ENCODE measurements around the gene IRF2BPL.
"Not testable (repeated sequence)": the region's sequence is repeated elsewhere in the genome, so short reads cannot be mapped to it uniquely, and the experiment has no call there.

Gene IRF2BPL

GRCh38 chr14:77021424-77021823 is 7.1 kb downstream of the IRF2BPL start:
- not testable (repeated sequence) for DNase-seq (ENCODE audit: low spot score); H3K27ac Mint-ChIP-seq; H3K27me3 Mint-ChIP-seq (ENCODE audit: low read depth); H3K9me3 Mint-ChIP-seq
- Mint-ChIP-seq H3K36me3 (ENCODE audit: low read depth) (peaks cover 22% of the 10 kb centered on the region), H3K4me3 (peak overlapping the region; percentile 5), H3K4me1 (ENCODE audit: low read depth) (peaks cover 37% of the 10 kb centered on the region)

GRCh38 chr14:77018785-77019184 is 9.7 kb downstream of the IRF2BPL start:
- Mint-ChIP-seq H3K36me3 (ENCODE audit: low read depth) (peaks cover 3% of the 10 kb centered on the region), H3K4me1 (ENCODE audit: low read depth) (peaks cover 23% of the 10 kb centered on the region), H3K27me3 (ENCODE audit: low read depth) (no peaks in the 10 kb centered on the region), H3K4me3 (no peak overlapping the region), H3K9me3 (no peaks in the 10 kb centered on the region), H3K27ac (no peak overlapping the region)
- DNase-seq (ENCODE audit: low spot score): no peak

- H3K4me1 Mint-ChIP-seq (ENCODE audit: low read depth): peaks cover 13% of the 10 kb centered on the region
- no peaks in the 10 kb centered on the region for H3K27me3 Mint-ChIP-seq (ENCODE audit: low read depth)
- H3K4me3 Mint-ChIP-seq: no peak overlapping the region
- no peak for DNase-seq (ENCODE audit: low spot score)
- H3K27ac Mint-ChIP-seq: no peak overlapping the region
- H3K36me3 Mint-ChIP-seq (ENCODE audit: low read depth): no peaks in the 10 kb centered on the region
- no peaks in the 10 kb centered on the region for H3K9me3 Mint-ChIP-seq
Observed at GRCh38 chr14:77017666-77018065, 10.8 kb downstream of the IRF2BPL start.

- no peaks in the 10 kb centered on the region for H3K27me3 Mint-ChIP-seq (ENCODE audit: low read depth)
- H3K4me3 Mint-ChIP-seq: no peak overlapping the region
- H3K9me3 Mint-ChIP-seq: no peaks in the 10 kb centered on the region
- H3K36me3 Mint-ChIP-seq (ENCODE audit: low read depth): no peaks in the 10 kb centered on the region
- DNase-seq (ENCODE audit: low spot score): no peak
- no peak overlapping the region for H3K27ac Mint-ChIP-seq
- H3K4me1 Mint-ChIP-seq (ENCODE audit: low read depth): peaks cover 13% of the 10 kb centered on the region
Observed at GRCh38 chr14:77014734-77015133, 13.8 kb downstream of the IRF2BPL start.

GRCh38 chr14:77014004-77014604 is 14.4 kb downstream of the IRF2BPL start:
- Mint-ChIP-seq H3K36me3 (ENCODE audit: low read depth) (no peaks in the 10 kb centered on the region), H3K4me1 (ENCODE audit: low read depth) (peaks cover 13% of the 10 kb centered on the region), H3K27me3 (ENCODE audit: low read depth) (no peaks in the 10 kb centered on the region), H3K9me3 (no peaks in the 10 kb centered on the region), H3K27ac (no peak overlapping the region), H3K4me3 (no peak overlapping the region)
- no peak for DNase-seq (ENCODE audit: low spot score)

- H3K27me3 Mint-ChIP-seq (ENCODE audit: low read depth): no peaks in the 10 kb centered on the region
- H3K27ac Mint-ChIP-seq: no peak overlapping the region
- no peak overlapping the region for H3K4me3 Mint-ChIP-seq
- H3K36me3 Mint-ChIP-seq (ENCODE audit: low read depth): no peaks in the 10 kb centered on the region
- no peaks in the 10 kb centered on the region for H3K9me3 Mint-ChIP-seq
- no peak for DNase-seq (ENCODE audit: low spot score)
- H3K4me1 Mint-ChIP-seq (ENCODE audit: low read depth): peaks cover 13% of the 10 kb centered on the region
Observed at GRCh38 chr14:77012193-77012765, 16.2 kb downstream of the IRF2BPL start.

- H3K4me3 Mint-ChIP-seq: no peak overlapping the region
- H3K27ac Mint-ChIP-seq: peak overlapping the region; percentile 7
- no peaks in the 10 kb centered on the region for H3K36me3 Mint-ChIP-seq (ENCODE audit: low read depth)
- no peaks in the 10 kb centered on the region for H3K9me3 Mint-ChIP-seq
- H3K4me1 Mint-ChIP-seq (ENCODE audit: low read depth): peaks cover 13% of the 10 kb centered on the region
- H3K27me3 Mint-ChIP-seq (ENCODE audit: low read depth): no peaks in the 10 kb centered on the region
- no peak for DNase-seq (ENCODE audit: low spot score)
Observed at GRCh38 chr14:77011245-77011644, 17.3 kb downstream of the IRF2BPL start.

GRCh38 chr14:77009014-77009413 is 19.5 kb downstream of the IRF2BPL start:
- H3K4me1 Mint-ChIP-seq (ENCODE audit: low read depth): peaks cover 20% of the 10 kb centered on the region
- no peaks in the 10 kb centered on the region for H3K36me3 Mint-ChIP-seq (ENCODE audit: low read depth)
- no peak overlapping the region for H3K27ac Mint-ChIP-seq
- H3K27me3 Mint-ChIP-seq (ENCODE audit: low read depth): no peaks in the 10 kb centered on the region
- no peak overlapping the region for H3K4me3 Mint-ChIP-seq
- no peak for DNase-seq (ENCODE audit: low spot score)
- H3K9me3 Mint-ChIP-seq: no peaks in the 10 kb centered on the region

- no peak overlapping the region for H3K27ac Mint-ChIP-seq
- no peaks in the 10 kb centered on the region for H3K36me3 Mint-ChIP-seq (ENCODE audit: low read depth)
- peaks cover 20% of the 10 kb centered on the region for H3K4me1 Mint-ChIP-seq (ENCODE audit: low read depth)
- no peaks in the 10 kb centered on the region for H3K27me3 Mint-ChIP-seq (ENCODE audit: low read depth)
- no peak overlapping the region for H3K4me3 Mint-ChIP-seq
- H3K9me3 Mint-ChIP-seq: no peaks in the 10 kb centered on the region
- DNase-seq (ENCODE audit: low spot score): no peak
Observed at GRCh38 chr14:77008541-77008940, 20.0 kb downstream of the IRF2BPL start.

- H3K36me3 Mint-ChIP-seq (ENCODE audit: low read depth): no peaks in the 10 kb centered on the region
- no peak overlapping the region for H3K4me3 Mint-ChIP-seq
- H3K27me3 Mint-ChIP-seq (ENCODE audit: low read depth): no peaks in the 10 kb centered on the region
- peaks cover 20% of the 10 kb centered on the region for H3K4me1 Mint-ChIP-seq (ENCODE audit: low read depth)
- no peak overlapping the region for H3K27ac Mint-ChIP-seq
- DNase-seq (ENCODE audit: low spot score): no peak
- H3K9me3 Mint-ChIP-seq: no peaks in the 10 kb centered on the region
Observed at GRCh38 chr14:77007975-77008421, 20.5 kb downstream of the IRF2BPL start.

- Mint-ChIP-seq H3K4me3 (no peak overlapping the region), H3K36me3 (ENCODE audit: low read depth) (no peaks in the 10 kb centered on the region), H3K27me3 (ENCODE audit: low read depth) (no peaks in the 10 kb centered on the region), H3K4me1 (ENCODE audit: low read depth) (peaks cover 20% of the 10 kb centered on the region), H3K27ac (no peak overlapping the region), H3K9me3 (no peaks in the 10 kb centered on the region)
- DNase-seq (ENCODE audit: low spot score): no peak
Observed at GRCh38 chr14:77007183-77007974, 21.1 kb downstream of the IRF2BPL start.

- DNase-seq (ENCODE audit: low spot score): no peak
- H3K27ac Mint-ChIP-seq: no peak overlapping the region
- H3K4me3 Mint-ChIP-seq: no peak overlapping the region
- peaks cover 12% of the 10 kb centered on the region for H3K4me1 Mint-ChIP-seq (ENCODE audit: low read depth)
- no peaks in the 10 kb centered on the region for H3K27me3 Mint-ChIP-seq (ENCODE audit: low read depth)
- no peaks in the 10 kb centered on the region for H3K9me3 Mint-ChIP-seq
- no peaks in the 10 kb centered on the region for H3K36me3 Mint-ChIP-seq (ENCODE audit: low read depth)
Observed at GRCh38 chr14:77006132-77006531, 22.4 kb downstream of the IRF2BPL start.

GRCh38 chr14:77005559-77005958 is 22.9 kb downstream of the IRF2BPL start:
- Mint-ChIP-seq H3K27ac (no peak overlapping the region), H3K4me3 (no peak overlapping the region), H3K36me3 (ENCODE audit: low read depth) (no peaks in the 10 kb centered on the region), H3K4me1 (ENCODE audit: low read depth) (peaks cover 10% of the 10 kb centered on the region), H3K27me3 (ENCODE audit: low read depth) (no peaks in the 10 kb centered on the region), H3K9me3 (no peaks in the 10 kb centered on the region)
- DNase-seq (ENCODE audit: low spot score): no peak

GRCh38 chr14:77004711-77005460 is 23.6 kb downstream of the IRF2BPL start:
- no peaks in the 10 kb centered on the region for H3K9me3 Mint-ChIP-seq
- no peak overlapping the region for H3K27ac Mint-ChIP-seq
- H3K36me3 Mint-ChIP-seq (ENCODE audit: low read depth): no peaks in the 10 kb centered on the region
- no peak for DNase-seq (ENCODE audit: low spot score)
- no peak overlapping the region for H3K4me3 Mint-ChIP-seq
- H3K4me1 Mint-ChIP-seq (ENCODE audit: low read depth): peaks cover 12% of the 10 kb centered on the region
- H3K27me3 Mint-ChIP-seq (ENCODE audit: low read depth): no peaks in the 10 kb centered on the region

Data from T-helper 2 cell treated with Interferon-gamma antibody and Interleukin-4, amounts not matched to agents 5 μg/mL and 100 μg/mL, for 36 hours (primary cell).